ENCODE results near the gene LRRC70.

Gene LRRC70

GRCh38 chr5:62576570-62577170 lies 1.9 kb upstream of the LRRC70 start:
- no peak for FAIRE-seq

- FAIRE-seq, result peak; percentile 68
These were observed 1.1 kb upstream of the LRRC70 start for GRCh38 chr5:62577488-62577887.

GRCh38 chr5:62579761-62580160 lies 1.1 kb downstream of the LRRC70 start:
- no peak for FAIRE-seq

- FAIRE-seq, result no peak
These were observed 3.4 kb downstream of the LRRC70 start for GRCh38 chr5:62581836-62582597.

GRCh38 chr5:62584391-62584790 lies 5.8 kb downstream of the LRRC70 start:
- no peak for FAIRE-seq

GRCh38 chr5:62585306-62585705 lies 6.7 kb downstream of the LRRC70 start:
- FAIRE-seq, result no peak

GRCh38 chr5:62585751-62586150 lies 7.1 kb downstream of the LRRC70 start:
- FAIRE-seq, result no peak

GRCh38 chr5:62587737-62588136 lies 9.1 kb downstream of the LRRC70 start:
- no peak for FAIRE-seq

GRCh38 chr5:62588668-62589067 lies 10.0 kb downstream of the LRRC70 start:
- FAIRE-seq, result no peak

- FAIRE-seq, result no peak
These were observed 10.9 kb downstream of the LRRC70 start for GRCh38 chr5:62589504-62589903.

GRCh38 chr5:62590387-62590786 lies 11.8 kb downstream of the LRRC70 start:
- no peak for FAIRE-seq

GRCh38 chr5:62592558-62592957 lies 13.9 kb downstream of the LRRC70 start:
- FAIRE-seq, result no peak

- FAIRE-seq, result no peak
These were observed 14.7 kb downstream of the LRRC70 start for GRCh38 chr5:62593331-62593730.

GRCh38 chr5:62594364-62594984 lies 15.9 kb downstream of the LRRC70 start:
- no peak for FAIRE-seq

GRCh38 chr5:62596096-62596495 lies 17.5 kb downstream of the LRRC70 start:
- no peak for FAIRE-seq

GRCh38 chr5:62596691-62597090 lies 18.1 kb downstream of the LRRC70 start:
- no peak for FAIRE-seq

- no peak for FAIRE-seq
These were observed 18.7 kb downstream of the LRRC70 start for GRCh38 chr5:62597314-62597713.

- no peak for FAIRE-seq
These were observed 22.1 kb downstream of the LRRC70 start for GRCh38 chr5:62600560-62601252.

- FAIRE-seq, result no peak
These were observed 25.3 kb downstream of the LRRC70 start for GRCh38 chr5:62603934-62604333.

- FAIRE-seq, result no peak
These were observed 27.0 kb downstream of the LRRC70 start for GRCh38 chr5:62605638-62606037.

GRCh38 chr5:62606878-62607277 lies 28.3 kb downstream of the LRRC70 start:
- FAIRE-seq, result no peak

GRCh38 chr5:62607615-62608014 lies 29.0 kb downstream of the LRRC70 start:
- no peak for FAIRE-seq
